Measurements from ENCODE around the gene CFAP20. TPM values are rescaled to one million over a fixed set of nuclear protein-coding genes. Genes with fewer than 3 reads are reported as not detected.

Gene CFAP20
- total RNA-seq, 1 donor from 2014 or later = 26.5 TPM

GRCh38 chr16:58125781-58126335 lies 3.3 kb downstream of the CFAP20 start:
- Mint-ChIP-seq H3K4me3 (ENCODE audit: unreplicated experiment) (no peak overlapping the region), H3K27ac (ENCODE audit: unreplicated experiment) (peak overlapping the region; percentile 78), H3K4me1 (ENCODE audit: low read depth) (peaks cover 54% of the 10 kb centered on the region), H3K36me3 (ENCODE audit: low read depth) (peaks cover 4% of the 10 kb centered on the region), H3K9me3 (ENCODE audit: low read depth) (peaks cover 5% of the 10 kb centered on the region), H3K27me3 (ENCODE audit: low read depth) (no peaks in the 10 kb centered on the region)
- DNase-seq (ENCODE audit: low spot score) = no peak
- TF ChIP-seq CTCF (IDR thresholded peaks at IDR 0.05) = no peak

- peaks cover 5% of the 10 kb centered on the region for H3K9me3 Mint-ChIP-seq (ENCODE audit: low read depth)
- peaks cover 4% of the 10 kb centered on the region for H3K36me3 Mint-ChIP-seq (ENCODE audit: low read depth)
- no peak overlapping the region for H3K4me3 Mint-ChIP-seq (ENCODE audit: unreplicated experiment)
- no peak for TF ChIP-seq CTCF (IDR thresholded peaks at IDR 0.05)
- H3K27me3 Mint-ChIP-seq (ENCODE audit: low read depth) = no peaks in the 10 kb centered on the region
- H3K27ac Mint-ChIP-seq (ENCODE audit: unreplicated experiment) = no peak overlapping the region
- DNase-seq (ENCODE audit: low spot score) = no peak
- peaks cover 62% of the 10 kb centered on the region for H3K4me1 Mint-ChIP-seq (ENCODE audit: low read depth)
These were observed 4.1 kb downstream of the CFAP20 start for GRCh38 chr16:58125041-58125440.

GRCh38 chr16:58124601-58124915 lies 4.6 kb downstream of the CFAP20 start:
- no peak for DNase-seq (ENCODE audit: low spot score)
- H3K9me3 Mint-ChIP-seq (ENCODE audit: low read depth) = peaks cover 3% of the 10 kb centered on the region
- no peak overlapping the region for H3K4me3 Mint-ChIP-seq (ENCODE audit: unreplicated experiment)
- H3K27ac Mint-ChIP-seq (ENCODE audit: unreplicated experiment) = no peak overlapping the region
- H3K4me1 Mint-ChIP-seq (ENCODE audit: low read depth) = peaks cover 62% of the 10 kb centered on the region
- TF ChIP-seq CTCF (IDR thresholded peaks at IDR 0.05) = no peak
- H3K27me3 Mint-ChIP-seq (ENCODE audit: low read depth) = no peaks in the 10 kb centered on the region
- peaks cover 2% of the 10 kb centered on the region for H3K36me3 Mint-ChIP-seq (ENCODE audit: low read depth)

GRCh38 chr16:58123896-58124600 lies 5.1 kb downstream of the CFAP20 start:
- Mint-ChIP-seq H3K4me3 (ENCODE audit: unreplicated experiment) (no peak overlapping the region), H3K27ac (ENCODE audit: unreplicated experiment) (peak overlapping the region; percentile 50), H3K4me1 (ENCODE audit: low read depth) (peaks cover 59% of the 10 kb centered on the region), H3K9me3 (ENCODE audit: low read depth) (no peaks in the 10 kb centered on the region), H3K27me3 (ENCODE audit: low read depth) (no peaks in the 10 kb centered on the region), H3K36me3 (ENCODE audit: low read depth) (no peaks in the 10 kb centered on the region)
- no peak for TF ChIP-seq CTCF (IDR thresholded peaks at IDR 0.05)
- DNase-seq (ENCODE audit: low spot score) = no peak

- Mint-ChIP-seq H3K9me3 (ENCODE audit: low read depth) (no peaks in the 10 kb centered on the region), H3K27me3 (ENCODE audit: low read depth) (no peaks in the 10 kb centered on the region), H3K27ac (ENCODE audit: unreplicated experiment) (no peak overlapping the region), H3K36me3 (ENCODE audit: low read depth) (peaks cover under 1% of the 10 kb centered on the region), H3K4me1 (ENCODE audit: low read depth) (peaks cover 42% of the 10 kb centered on the region), H3K4me3 (ENCODE audit: unreplicated experiment) (no peak overlapping the region)
- no peak for TF ChIP-seq CTCF (IDR thresholded peaks at IDR 0.05)
- no peak for DNase-seq (ENCODE audit: low spot score)
These were observed 8.0 kb downstream of the CFAP20 start for GRCh38 chr16:58121132-58121531.

All from chondrocyte (in vitro differentiated cells).